Skeletal muscle tissue (tissue), 4 donors: ENCODE measurements around the gene SSTR5. TPM values are rescaled to one million over a fixed set of nuclear protein-coding genes. Genes with fewer than 3 reads are reported as not detected.

ENCODE experiments used
- H3K27ac ChIP-seq: one replicate; pipeline ENCODE4 v1.7.0; 2013; ENCODE audit warnings: mild to moderate bottlenecking, low read depth, low read length, inconsistent platforms
- H3K27me3 ChIP-seq, 3 donors: one replicate each; pipeline ENCODE4 v1.7.0; 2013; ENCODE audit warnings: low read length in 3 of 3; ENCODE audit not compliant: control insufficient read depth in 3 of 3, insufficient read depth in 3 of 3
- H3K36me3 ChIP-seq, 3 donors: one replicate each; pipeline ENCODE4 v1.7.0; 2013; ENCODE audit warnings: low read length in 3 of 3; ENCODE audit not compliant: control insufficient read depth in 3 of 3, insufficient read depth in 3 of 3
- H3K4me1 ChIP-seq, 3 donors: one replicate each; pipeline ENCODE4 v1.7.0; 2013; ENCODE audit warnings: low read length in 3 of 3, mild to moderate bottlenecking in 3 of 3; ENCODE audit not compliant: control insufficient read depth in 3 of 3, insufficient read depth in 3 of 3
- H3K4me3 ChIP-seq, 3 donors: one replicate each; pipeline ENCODE4 v1.7.0; 2013; ENCODE audit warnings: low read length in 3 of 3
- H3K9ac ChIP-seq, 3 donors: one replicate each; pipeline ENCODE4 v1.7.0; 2013; ENCODE audit warnings: low read length in 3 of 3, mild to moderate bottlenecking in 3 of 3, moderate library complexity in 2 of 3, low read depth in 1 of 3
- H3K9me3 ChIP-seq, 3 donors: one replicate each; pipeline ENCODE4 v1.7.0; 2013; ENCODE audit warnings: low read length in 3 of 3; ENCODE audit not compliant: control insufficient read depth in 3 of 3
- total RNA-seq: library from RNA; depleted of rRNA; stranded (reverse); fragments of >200 nt; gene quantifications from one replicate; pipeline ENCODE4 v1.2.3, GENCODE V29; 2014
- donor health status: Osteomylitis.

The SSTR5 gene
- total RNA-seq, 1 donor from 2014 or later = not detected

GRCh38 chr16:1070084-1070863, 2.3 kb upstream of the SSTR5 start:
- Histone ChIP-seq H3K27me3 (peaks cover 73 to 87% (median 84%) of the 10 kb centered on the region in 3 donors), H3K27ac (no peak overlapping the region)

DNA sequence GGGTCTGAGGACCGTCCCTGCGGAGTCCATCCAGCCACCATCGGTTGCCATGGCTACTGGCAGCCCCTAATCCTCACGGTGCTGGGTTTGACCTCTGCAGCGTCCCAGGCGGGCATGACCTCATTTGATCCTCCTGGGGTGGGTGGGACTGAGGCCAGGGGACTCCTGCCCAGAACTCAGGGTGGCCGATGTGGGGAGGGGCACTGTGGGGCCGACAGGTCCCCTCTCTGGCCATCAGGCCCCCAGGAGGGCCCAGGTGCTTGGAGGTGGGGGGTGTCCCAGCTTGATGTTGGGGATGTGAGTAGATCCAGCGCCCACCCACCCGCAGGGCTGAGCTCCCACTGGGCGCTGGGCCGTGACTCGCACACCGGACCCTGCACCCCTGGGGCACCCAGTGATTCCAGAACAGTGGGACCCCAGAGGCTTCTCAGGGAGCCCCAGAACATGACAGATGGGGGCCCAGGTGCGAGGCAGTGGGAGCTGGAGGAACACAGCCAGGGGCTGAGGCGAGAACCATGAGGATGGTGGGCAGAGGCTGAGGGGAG, 1.6 kb upstream of the SSTR5 start:
- H3K4me3 ChIP-seq = no peak overlapping the region
- H3K27ac ChIP-seq = no peak overlapping the region
- peaks cover 75 to 86% (median 85%) of the 10 kb centered on the region in 3 donors for H3K27me3 ChIP-seq
- no peaks in the 10 kb centered on the region for H3K36me3 ChIP-seq
- H3K9me3 ChIP-seq = no peaks in the 10 kb centered on the region
- H3K9ac ChIP-seq = no peak overlapping the region
- H3K4me1 ChIP-seq = no peaks in the 10 kb centered on the region

More at GRCh38 chr16:1070084-1070863, 2.3 kb upstream of the SSTR5 start:
- no peak overlapping the region for H3K9ac ChIP-seq
- H3K9me3 ChIP-seq = no peaks in the 10 kb centered on the region
- H3K4me3 ChIP-seq = no peak overlapping the region
- no peaks in the 10 kb centered on the region for H3K4me1 ChIP-seq
- no peaks in the 10 kb centered on the region for H3K36me3 ChIP-seq

DNA sequence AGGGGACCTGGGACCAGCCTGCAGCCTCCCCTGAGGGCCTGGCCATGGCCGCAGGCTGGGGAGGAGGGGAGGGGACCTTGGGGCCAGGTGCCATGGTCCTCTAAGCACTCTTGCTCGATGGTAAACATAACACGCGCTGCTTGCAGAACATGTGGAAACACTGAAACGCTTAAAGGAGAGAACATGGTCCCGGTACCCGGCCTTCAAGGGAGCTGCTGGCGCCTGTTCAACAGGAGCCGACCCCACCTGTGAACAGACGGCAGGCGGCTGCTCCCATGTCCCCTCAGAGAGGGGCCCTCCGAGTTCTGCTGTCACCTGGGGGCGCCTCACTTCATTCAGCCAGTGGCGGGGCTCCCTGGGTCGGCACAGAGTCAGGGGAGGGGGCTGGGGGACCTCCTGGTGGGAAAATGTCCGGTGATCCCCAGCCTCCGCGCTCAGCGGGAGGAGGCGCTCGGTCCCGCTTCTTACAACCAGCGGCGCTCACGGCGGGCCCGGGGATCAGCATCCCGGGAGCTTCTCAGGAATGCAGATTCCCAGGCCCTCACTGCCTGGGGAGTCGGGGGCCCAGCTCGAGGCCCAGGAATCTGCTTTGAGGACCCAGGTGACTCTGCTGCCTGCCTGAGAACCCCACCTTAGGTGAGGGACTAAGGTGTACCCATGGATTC, 854 bp upstream of the SSTR5 start:
- Histone ChIP-seq H3K4me3 (no peak overlapping the region), H3K36me3 (no peaks in the 10 kb centered on the region), H3K27ac (no peak overlapping the region), H3K4me1 (no peaks in the 10 kb centered on the region), H3K9me3 (no peaks in the 10 kb centered on the region), H3K27me3 (peaks cover 74 to 80% (median 79%) of the 10 kb centered on the region in 3 donors), H3K9ac (no peak overlapping the region)

DNA sequence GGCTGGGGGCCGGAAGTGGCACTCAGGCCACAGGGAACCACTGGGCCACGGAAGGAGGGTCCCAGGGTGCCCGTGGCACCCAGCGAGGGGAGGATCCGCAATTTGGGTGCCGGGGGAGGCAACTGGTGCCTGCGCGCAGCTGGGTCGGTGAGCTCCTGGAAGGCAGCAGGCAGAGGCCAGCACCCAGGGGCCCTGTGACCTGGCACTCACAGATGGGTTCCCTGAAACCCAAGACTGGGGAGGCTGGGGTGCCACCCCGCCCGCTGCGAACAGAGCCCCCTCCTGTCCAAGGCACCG, 663 bp downstream of the SSTR5 start:
- H3K9me3 ChIP-seq = no peaks in the 10 kb centered on the region
- H3K4me3 ChIP-seq = no peak overlapping the region
- peaks cover 69 to 79% (median 76%) of the 10 kb centered on the region in 3 donors for H3K27me3 ChIP-seq
- H3K27ac ChIP-seq = no peak overlapping the region
- no peak overlapping the region for H3K9ac ChIP-seq
- H3K4me1 ChIP-seq = no peaks in the 10 kb centered on the region
- H3K36me3 ChIP-seq = no peaks in the 10 kb centered on the region

GRCh38 chr16:1073566-1074378, 1.2 kb downstream of the SSTR5 start:
- Histone ChIP-seq H3K36me3 (no peaks in the 10 kb centered on the region), H3K4me3 (no peak overlapping the region), H3K27ac (no peak overlapping the region), H3K27me3 (peaks cover 67 to 79% (median 76%) of the 10 kb centered on the region in 3 donors), H3K9ac (no peak overlapping the region), H3K9me3 (no peaks in the 10 kb centered on the region), H3K4me1 (no peaks in the 10 kb centered on the region)

- peaks cover 66 to 79% (median 77%) of the 10 kb centered on the region in 3 donors for H3K27me3 ChIP-seq
These were observed 1.8 kb downstream of the SSTR5 start for GRCh38 chr16:1074379-1074649.

DNA sequence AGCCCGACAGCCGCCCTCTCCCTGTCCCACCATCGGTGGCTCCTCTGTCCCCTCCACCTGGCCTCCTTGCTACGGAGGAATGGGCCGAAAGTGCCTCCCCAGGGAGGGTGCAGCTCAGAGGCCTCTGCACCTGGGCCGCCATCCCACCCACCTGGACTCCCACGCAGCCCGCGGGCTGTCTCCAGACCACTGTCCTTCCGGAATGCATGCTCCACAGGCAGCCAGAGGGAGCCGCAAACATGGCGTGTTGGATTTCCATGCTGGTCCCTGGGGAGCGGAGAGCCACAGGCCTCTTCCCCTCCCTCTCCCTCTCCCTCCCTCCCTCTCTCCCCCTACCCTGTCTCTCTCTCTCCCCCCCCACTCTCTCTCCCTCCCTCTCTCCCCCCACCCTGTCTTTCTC, 3.0 kb downstream of the SSTR5 start:
- no peaks in the 10 kb centered on the region for H3K36me3 ChIP-seq
- peaks cover 66 to 76% (median 73%) of the 10 kb centered on the region in 3 donors for H3K27me3 ChIP-seq
- H3K27ac ChIP-seq = no peak overlapping the region
- no peak overlapping the region for H3K9ac ChIP-seq
- H3K4me3 ChIP-seq = no peak overlapping the region
- no peaks in the 10 kb centered on the region for H3K4me1 ChIP-seq
- no peaks in the 10 kb centered on the region for H3K9me3 ChIP-seq

More at GRCh38 chr16:1074379-1074649, 1.8 kb downstream of the SSTR5 start:
- Histone ChIP-seq H3K36me3 (no peaks in the 10 kb centered on the region), H3K9ac (no peak overlapping the region), H3K4me1 (no peaks in the 10 kb centered on the region), H3K9me3 (no peaks in the 10 kb centered on the region), H3K27ac (no peak overlapping the region), H3K4me3 (no peak overlapping the region)

DNA sequence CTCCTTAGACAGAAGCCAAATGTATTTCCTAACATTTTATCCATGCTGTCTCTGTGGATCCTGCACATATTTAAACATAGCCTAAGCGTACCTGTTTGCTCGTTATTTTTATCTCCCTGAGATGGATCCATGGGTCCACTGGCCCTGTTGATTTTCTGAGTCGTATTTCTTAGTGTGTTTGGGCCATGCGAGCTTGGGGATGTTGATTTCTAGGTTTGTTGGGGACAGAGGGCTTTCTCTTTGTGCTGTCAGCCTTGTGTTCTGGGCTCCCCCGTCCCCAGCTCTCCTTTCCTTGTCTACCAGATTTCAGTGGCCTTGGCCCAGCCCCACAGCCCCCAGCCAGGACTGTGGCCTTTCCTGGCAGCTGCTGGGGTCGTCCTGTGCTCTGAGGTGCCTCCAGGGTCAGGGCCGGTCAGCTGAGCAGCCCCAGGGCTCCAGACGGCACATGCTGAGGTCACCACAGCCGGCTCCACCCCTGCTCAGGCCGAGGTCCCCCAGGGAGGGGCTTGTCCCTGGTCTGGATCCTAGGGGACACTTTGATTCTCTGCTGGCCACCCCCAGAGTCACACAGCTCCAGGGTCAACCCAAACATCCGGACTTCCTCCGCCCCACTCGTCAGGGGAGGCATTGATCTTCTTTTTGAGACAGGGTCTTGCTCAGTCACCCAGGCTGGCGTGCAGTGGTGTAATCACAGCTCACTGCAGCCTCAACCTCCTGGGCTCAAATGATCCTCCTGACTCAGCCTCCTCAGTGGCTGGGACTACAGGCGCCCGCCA, 4.4 kb downstream of the SSTR5 start:
- Histone ChIP-seq H3K9ac (no peak overlapping the region), H3K27me3 (peaks cover 61 to 76% (median 73%) of the 10 kb centered on the region in 3 donors), H3K9me3 (no peaks in the 10 kb centered on the region), H3K4me3 (no peak overlapping the region), H3K27ac (no peak overlapping the region), H3K4me1 (no peaks in the 10 kb centered on the region), H3K36me3 (no peaks in the 10 kb centered on the region)

- no peak overlapping the region for H3K9ac ChIP-seq
- H3K9me3 ChIP-seq = no peaks in the 10 kb centered on the region
- no peak overlapping the region for H3K4me3 ChIP-seq
- H3K27me3 ChIP-seq = peaks cover 64 to 81% (median 73%) of the 10 kb centered on the region in 3 donors
- H3K27ac ChIP-seq = no peak overlapping the region
- H3K4me1 ChIP-seq = no peaks in the 10 kb centered on the region
- H3K36me3 ChIP-seq = no peaks in the 10 kb centered on the region
These were observed 5.5 kb downstream of the SSTR5 start for GRCh38 chr16:1077877-1078578.
